PC-9 (cell line): Measurements from ENCODE around the gene ELMO1. TPM values are rescaled to one million over a fixed set of nuclear protein-coding genes. Genes with fewer than 3 reads are reported as not detected.

Experiments used
- BruUV-seq: library from RNA; stranded (reverse); fragments of 400-500 nt; replicated peaks from 2 replicates; lab custom pipeline; 2021; lab: Mats Ljungman, UMichigan
- CTCF ChIA-PET: fragments of 300-600 bp; sonication (Branson Sonifier 250); formaldehyde crosslinking; loops from one replicate; lab custom pipeline; 2022; ENCODE audit warnings: antibody characterized with exemption; lab: Charles Lee
- POLR2A ChIA-PET: fragments of 300-600 bp; sonication (Branson Sonifier 250); formaldehyde crosslinking; loops from one replicate; lab custom pipeline; 2022; ENCODE audit warnings: antibody characterized with exemption; ENCODE audit not compliant: unreplicated experiment; lab: Charles Lee
- DNase-seq, 2 experiments: peaks; one replicate each; pipeline versions ENCODE4 v3.0.0 to v3.0.0-alpha.2; 2015 to 2022; ENCODE audit warnings: mixed read lengths in 1 of 2
- H2AFZ ChIP-seq: fragments of 200-600 bp; sonication (generic); 2 replicates; pipeline ENCODE4 v1.8.1; 2017; ENCODE audit warnings: antibody characterized with exemption
- H3F3A ChIP-seq: fragments of 200-600 bp; sonication (generic); 2 replicates; pipeline ENCODE4 v1.8.1; 2017; ENCODE audit warnings: antibody characterized with exemption, mild to moderate bottlenecking, low read depth; ENCODE audit not compliant: insufficient read depth
- H3K27ac ChIP-seq: fragments of 200-600 bp; sonication (generic); 2 replicates; pipeline ENCODE4 v1.6.1; 2016; ENCODE audit warnings: mixed run types
- H3K27me3 ChIP-seq: fragments of 200-600 bp; sonication (generic); 2 replicates; pipeline ENCODE4 v1.6.1; 2016; ENCODE audit warnings: low read depth, mixed run types; ENCODE audit not compliant: insufficient read depth
- H3K36me3 ChIP-seq: fragments of 200-600 bp; sonication (generic); 2 replicates; pipeline ENCODE4 v1.6.1; 2016; ENCODE audit warnings: low read depth, mixed run types
- H3K4me1 ChIP-seq: fragments of 200-600 bp; sonication (generic); replicated peaks from 2 replicates; pipeline ENCODE4 v1.6.1; 2016; ENCODE audit warnings: mixed run types; ENCODE audit not compliant: insufficient read depth
- H3K4me2 ChIP-seq: fragments of 200-600 bp; sonication (generic); 2 replicates; pipeline ENCODE4 v1.6.1; 2017; ENCODE audit warnings: mixed run types
- H3K4me3 ChIP-seq: fragments of 200-600 bp; sonication (generic); 2 replicates; pipeline ENCODE4 v1.6.1; 2016; ENCODE audit warnings: mixed run types
- H3K79me2 ChIP-seq: fragments of 200-600 bp; sonication (generic); 2 replicates; pipeline ENCODE4 v1.6.1; 2017; ENCODE audit warnings: low read depth, mixed run types
- H3K9me2 ChIP-seq: fragments of 200-600 bp; sonication (generic); 2 replicates; pipeline ENCODE4 v1.8.1; 2017; ENCODE audit warnings: mild to moderate bottlenecking; ENCODE audit not compliant: insufficient read depth
- H3K9me3 ChIP-seq: fragments of 200-600 bp; sonication (generic); 2 replicates; pipeline ENCODE4 v1.8.1; 2016; ENCODE audit warnings: low read depth; ENCODE audit not compliant: insufficient read depth
- H4K20me1 ChIP-seq: fragments of 200-600 bp; sonication (generic); 2 replicates; pipeline ENCODE4 v1.8.1; 2017; ENCODE audit not compliant: insufficient read depth
- EZH2 ChIP-seq: fragments of 200-600 bp; sonication (generic); IDR thresholded peaks from 2 replicates; pipeline ENCODE4 v1.8.0; 2017; ENCODE audit warnings: antibody characterized with exemption, low read depth
- intact Hi-C: fragments of 100-400 bp; cut with micrococcal nuclease; formaldehyde crosslinking; loops from one replicate; pipeline ENCODE4 v1.10.0; 2022; ENCODE audit not compliant: unreplicated experiment
- total RNA-seq: library from RNA; stranded (reverse); gene quantifications from 2 replicates; pipeline ENCODE4 v1.2.3, GENCODE V29; 2021
- TF ChIP-seq, protein P1 (sequence below): fragments of 200-600 bp; sonication (generic); conservative IDR thresholded peaks from 2 replicates; pipeline ENCODE4 v1.6.1; 2017; ENCODE audit warnings: mixed run types, antibody characterized with exemption, mild to moderate bottlenecking, moderate library complexity

Gene ELMO1
- total RNA-seq, 1 experiment from 2014 or later: 4.8 TPM

DNA sequence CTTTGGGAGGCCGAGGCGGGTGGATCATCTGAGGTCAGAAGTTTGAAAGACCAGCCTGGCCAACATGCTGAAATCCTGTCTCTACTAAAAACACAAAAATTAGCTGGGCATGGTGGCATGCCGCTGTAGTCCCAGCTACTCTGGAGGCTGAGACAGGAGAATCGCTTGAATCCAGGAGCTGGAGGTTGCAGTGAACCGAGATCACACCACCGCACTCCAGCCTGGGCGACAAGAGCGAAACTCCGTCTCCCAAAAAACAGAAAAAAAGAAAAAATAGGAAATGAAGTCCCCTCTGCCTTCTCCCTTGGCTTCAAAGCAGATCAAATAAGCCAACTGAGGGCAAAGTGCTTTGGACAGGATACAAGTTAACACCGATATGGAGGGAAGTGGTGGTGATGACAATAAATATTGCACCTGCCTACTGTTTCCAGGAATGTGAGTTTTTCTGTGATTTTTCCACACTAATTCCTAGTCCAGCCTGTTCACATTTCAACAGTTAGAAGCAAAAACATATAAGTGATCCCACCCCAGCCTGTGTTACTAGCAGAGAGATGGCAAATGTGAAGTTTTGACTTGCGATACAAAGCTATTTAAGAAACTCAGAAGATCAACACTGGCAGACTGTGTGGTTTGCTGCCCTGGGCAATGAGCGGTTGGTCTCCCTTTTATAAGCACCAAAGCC is 433.2 kb downstream of the ELMO1 start:
- H3K9me3 ChIP-seq: no peaks in the 10 kb centered on the region
- H3K27me3 ChIP-seq: peaks cover 52% of the 10 kb centered on the region
- H3F3A ChIP-seq: no peaks in the 10 kb centered on the region
- H3K4me1 ChIP-seq: no peaks in the 10 kb centered on the region
- no peak for DNase-seq
- POLR2A ChIA-PET: interaction anchor here (0.6 kb wide), 1 partner anchor 531 kb away, joined by 6 read pairs; no protein-coding TSS in a partner anchor
- H4K20me1 ChIP-seq: no peaks in the 10 kb centered on the region
- no TSS peak for BruUV-seq
- H3K36me3 ChIP-seq: no peaks in the 10 kb centered on the region
- H3K9me2 ChIP-seq: no peaks in the 10 kb centered on the region
- CTCF ChIA-PET: interaction anchor here (0.6 kb wide), 1 partner anchor 68 kb away, joined by 5 read pairs; no protein-coding TSS in a partner anchor
- H2AFZ ChIP-seq: no peak overlapping the region
- H3K27ac ChIP-seq: no peak overlapping the region
- intact Hi-C loops: no loop called here
- no peak for TF ChIP-seq EZH2
- TF ChIP-seq, protein P1, sequence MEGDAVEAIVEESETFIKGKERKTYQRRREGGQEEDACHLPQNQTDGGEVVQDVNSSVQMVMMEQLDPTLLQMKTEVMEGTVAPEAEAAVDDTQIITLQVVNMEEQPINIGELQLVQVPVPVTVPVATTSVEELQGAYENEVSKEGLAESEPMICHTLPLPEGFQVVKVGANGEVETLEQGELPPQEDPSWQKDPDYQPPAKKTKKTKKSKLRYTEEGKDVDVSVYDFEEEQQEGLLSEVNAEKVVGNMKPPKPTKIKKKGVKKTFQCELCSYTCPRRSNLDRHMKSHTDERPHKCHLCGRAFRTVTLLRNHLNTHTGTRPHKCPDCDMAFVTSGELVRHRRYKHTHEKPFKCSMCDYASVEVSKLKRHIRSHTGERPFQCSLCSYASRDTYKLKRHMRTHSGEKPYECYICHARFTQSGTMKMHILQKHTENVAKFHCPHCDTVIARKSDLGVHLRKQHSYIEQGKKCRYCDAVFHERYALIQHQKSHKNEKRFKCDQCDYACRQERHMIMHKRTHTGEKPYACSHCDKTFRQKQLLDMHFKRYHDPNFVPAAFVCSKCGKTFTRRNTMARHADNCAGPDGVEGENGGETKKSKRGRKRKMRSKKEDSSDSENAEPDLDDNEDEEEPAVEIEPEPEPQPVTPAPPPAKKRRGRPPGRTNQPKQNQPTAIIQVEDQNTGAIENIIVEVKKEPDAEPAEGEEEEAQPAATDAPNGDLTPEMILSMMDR: no peak
- no peaks in the 10 kb centered on the region for H3K79me2 ChIP-seq
- H3K4me2 ChIP-seq: no peak overlapping the region
- H3K4me3 ChIP-seq: no peak overlapping the region

DNA sequence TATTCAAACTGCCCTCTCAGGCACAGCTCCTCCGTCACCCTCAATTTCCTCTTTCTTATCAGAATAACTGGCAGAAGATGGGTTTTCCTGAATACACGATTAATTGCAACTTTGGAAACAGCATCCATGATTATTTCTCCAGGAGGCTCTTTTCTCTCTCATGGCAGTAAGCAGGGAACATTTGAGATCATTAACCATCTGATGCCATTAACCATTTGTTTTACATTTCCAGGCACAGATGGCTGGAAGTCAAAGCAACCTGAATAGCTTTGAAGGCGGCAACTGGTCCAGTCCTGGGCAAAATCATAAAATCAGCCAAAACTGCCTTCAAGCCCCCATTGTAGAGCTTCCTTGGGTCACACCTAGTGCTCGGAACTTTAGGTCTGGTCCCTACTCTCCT is 434.9 kb downstream of the ELMO1 start:
- Histone ChIP-seq H3K79me2 (no peaks in the 10 kb centered on the region), H4K20me1 (no peaks in the 10 kb centered on the region), H3F3A (no peaks in the 10 kb centered on the region), H3K4me1 (no peaks in the 10 kb centered on the region), H3K36me3 (no peaks in the 10 kb centered on the region), H3K4me2 (no peak overlapping the region), H3K27ac (no peak overlapping the region), H3K9me3 (no peaks in the 10 kb centered on the region), H3K4me3 (no peak overlapping the region), H3K27me3 (peaks cover 63% of the 10 kb centered on the region), H3K9me2 (no peaks in the 10 kb centered on the region), H2AFZ (no peak overlapping the region)
- no TSS peak for BruUV-seq
- ChIA-PET POLR2A (no interaction called here), CTCF (no interaction called here)
- intact Hi-C loops: no loop called here
- TF ChIP-seq EZH2: no peak
- TF ChIP-seq, protein P1: no peak
- DNase-seq: no peak

DNA sequence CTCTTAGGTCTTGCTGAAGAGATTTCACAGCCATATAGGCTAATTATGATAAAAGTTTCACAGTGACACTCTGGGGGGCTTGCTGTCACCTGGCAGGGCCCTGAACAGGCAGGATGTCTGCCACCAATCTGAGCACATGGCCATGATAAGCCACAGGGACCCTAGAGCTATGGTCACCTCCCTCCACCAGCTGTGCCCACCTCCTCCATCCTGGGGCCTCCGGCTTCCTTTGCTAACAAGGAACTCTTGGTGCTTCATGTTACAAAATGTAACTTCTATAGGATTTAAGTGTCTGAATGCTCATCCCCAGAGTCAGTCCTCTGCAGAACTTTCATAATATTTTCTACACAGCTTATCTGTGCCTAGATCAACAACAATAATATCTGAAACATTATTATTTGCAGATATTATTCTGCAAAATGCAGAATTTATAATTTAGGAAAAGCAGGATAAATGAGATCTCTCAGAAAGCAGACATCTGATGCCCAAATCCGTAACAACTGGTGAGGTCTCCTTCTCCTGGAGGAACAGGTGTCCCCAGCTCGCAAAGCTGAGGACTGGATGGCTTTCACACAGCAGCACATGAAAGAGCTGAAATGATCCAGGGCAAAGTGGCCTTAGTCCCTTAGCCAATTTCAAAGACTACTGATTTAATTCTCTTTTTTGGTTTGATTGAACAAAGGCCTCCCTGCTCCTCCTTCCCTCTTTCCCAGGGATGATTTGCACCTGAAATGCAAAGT is 437.3 kb downstream of the ELMO1 start:
- H3K4me1 ChIP-seq: no peaks in the 10 kb centered on the region
- no peaks in the 10 kb centered on the region for H3K36me3 ChIP-seq
- no peaks in the 10 kb centered on the region for H4K20me1 ChIP-seq
- H3K9me3 ChIP-seq: no peaks in the 10 kb centered on the region
- ChIA-PET CTCF (interaction anchor here (0.6 kb wide), 1 partner anchor 891 kb away, joined by 5 read pairs; no protein-coding TSS in a partner anchor), POLR2A (no interaction called here)
- H3F3A ChIP-seq: no peaks in the 10 kb centered on the region
- H3K4me3 ChIP-seq: no peak overlapping the region
- H2AFZ ChIP-seq: no peak overlapping the region
- TF ChIP-seq, protein P1: no peak
- no peak for TF ChIP-seq EZH2
- no peak for DNase-seq
- H3K27me3 ChIP-seq: peaks cover 87% of the 10 kb centered on the region
- no TSS peak for BruUV-seq
- H3K79me2 ChIP-seq: no peaks in the 10 kb centered on the region
- H3K27ac ChIP-seq: no peak overlapping the region
- no peak overlapping the region for H3K4me2 ChIP-seq
- intact Hi-C loops: no loop called here
- no peaks in the 10 kb centered on the region for H3K9me2 ChIP-seq
